ENCODE data around the gene SPG11. TPM values are rescaled to one million over a fixed set of nuclear protein-coding genes. Genes with fewer than 3 reads are reported as not detected.

SPG11 gene
- total RNA-seq, 1 experiment from 2014 or later = 38.3 TPM

DNA sequence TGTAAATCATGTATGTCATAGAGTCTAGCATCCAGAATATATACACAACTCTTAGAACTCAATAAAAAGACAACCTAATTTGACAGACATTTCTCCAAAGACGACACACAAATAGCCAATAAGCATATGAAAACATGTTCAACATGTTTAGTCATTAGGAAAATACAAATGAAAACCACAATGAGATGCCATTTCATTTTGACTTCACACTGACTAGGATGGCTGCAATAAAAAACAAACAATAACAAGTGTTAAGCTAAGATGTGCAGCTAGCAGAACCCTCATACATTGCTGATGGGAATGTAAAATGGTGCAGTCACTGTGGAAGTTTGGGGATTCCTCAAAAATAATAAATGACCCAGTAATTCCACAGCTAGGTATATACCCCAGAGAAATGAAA is 16.4 kb downstream of the SPG11 start:
- H3K27ac ChIP-seq (ENCODE audit: insufficient read length, low read depth, low read length) = no peak overlapping the region
- no peaks in the 10 kb centered on the region for H4K20me1 ChIP-seq (ENCODE audit: control insufficient read depth, insufficient read depth, insufficient read length)
- no peak overlapping the region for H4K5ac ChIP-seq (ENCODE audit: insufficient read length, low read depth, low read length)
- no peak overlapping the region for H3K18ac ChIP-seq (ENCODE audit: insufficient read length, low read depth, low read length)
- no CpG with 5 or more reads among the region's 1 CpG for WGBS (ENCODE audit: extremely low coverage, insufficient read length, low lambda C conversion rate)
- Mint-ChIP-seq H3K9me3 (peaks cover 0 to 5% of the 10 kb centered on the region in 2 experiments; a peak in 1 of 5 replicates), H3K4me3 (no peak overlapping the region), H3K27me3 (ENCODE audit: low read depth) (no peaks in the 10 kb centered on the region), H3K4me1 (peaks cover 6 to 19% of the 10 kb centered on the region in 2 experiments; a peak in 3 of 4 replicates), H3K36me3 (ENCODE audit: insufficient read depth in 1 of 3, low read depth in 3 of 3) (peaks cover 32 to 62% (median 60%) of the 10 kb centered on the region in 3 experiments), H3K27ac (no peak overlapping the region)
- no peak overlapping the region for H3K4ac ChIP-seq (ENCODE audit: low read depth, low read length)
- no peak overlapping the region for H2BK12ac ChIP-seq (ENCODE audit: insufficient read length, low read depth, low read length)
- H3K79me1 ChIP-seq (ENCODE audit: insufficient read depth, low read depth, low read length, poor library complexity, severe bottlenecking) = no peaks in the 10 kb centered on the region
- H3K4me1 ChIP-seq (ENCODE audit: insufficient read depth, low read length) = no peaks in the 10 kb centered on the region
- H3K79me2 ChIP-seq (ENCODE audit: insufficient read depth, low read length) = no peaks in the 10 kb centered on the region
- no peak overlapping the region for H2BK5ac ChIP-seq (ENCODE audit: insufficient read length, low read length)
- no peaks in the 10 kb centered on the region for H3K23me2 ChIP-seq (ENCODE audit: insufficient read length, low read depth, low read length, poor library complexity, severe bottlenecking)
- H3K56ac ChIP-seq (ENCODE audit: insufficient read length, low read depth, low read length) = no peak overlapping the region
- H2BK20ac ChIP-seq (ENCODE audit: low read depth, low read length, poor library complexity, severe bottlenecking) = no peak overlapping the region
- H3K23ac ChIP-seq (ENCODE audit: insufficient read length, low read depth, low read length) = no peak overlapping the region
- no peak overlapping the region for H2AFZ ChIP-seq (ENCODE audit: low read length)
- H3K9me3 ChIP-seq (ENCODE audit: control insufficient read depth, low read depth, low read length) = no peaks in the 10 kb centered on the region
- H2BK15ac ChIP-seq (ENCODE audit: low read depth, low read length) = no peak overlapping the region
- no peak overlapping the region for H3T11ph ChIP-seq (ENCODE audit: low read length)
- H4K91ac ChIP-seq (ENCODE audit: insufficient read length, low read depth, low read length) = no peak overlapping the region
- no peak for DNase-seq
- no peak overlapping the region for H4K8ac ChIP-seq (replicated peaks; ENCODE audit: insufficient read length, low read depth, low read length)
- TF ChIP-seq, protein P1, sequence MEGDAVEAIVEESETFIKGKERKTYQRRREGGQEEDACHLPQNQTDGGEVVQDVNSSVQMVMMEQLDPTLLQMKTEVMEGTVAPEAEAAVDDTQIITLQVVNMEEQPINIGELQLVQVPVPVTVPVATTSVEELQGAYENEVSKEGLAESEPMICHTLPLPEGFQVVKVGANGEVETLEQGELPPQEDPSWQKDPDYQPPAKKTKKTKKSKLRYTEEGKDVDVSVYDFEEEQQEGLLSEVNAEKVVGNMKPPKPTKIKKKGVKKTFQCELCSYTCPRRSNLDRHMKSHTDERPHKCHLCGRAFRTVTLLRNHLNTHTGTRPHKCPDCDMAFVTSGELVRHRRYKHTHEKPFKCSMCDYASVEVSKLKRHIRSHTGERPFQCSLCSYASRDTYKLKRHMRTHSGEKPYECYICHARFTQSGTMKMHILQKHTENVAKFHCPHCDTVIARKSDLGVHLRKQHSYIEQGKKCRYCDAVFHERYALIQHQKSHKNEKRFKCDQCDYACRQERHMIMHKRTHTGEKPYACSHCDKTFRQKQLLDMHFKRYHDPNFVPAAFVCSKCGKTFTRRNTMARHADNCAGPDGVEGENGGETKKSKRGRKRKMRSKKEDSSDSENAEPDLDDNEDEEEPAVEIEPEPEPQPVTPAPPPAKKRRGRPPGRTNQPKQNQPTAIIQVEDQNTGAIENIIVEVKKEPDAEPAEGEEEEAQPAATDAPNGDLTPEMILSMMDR (conservative IDR thresholded peaks at IDR 0.05) = no peak
- H3K14ac ChIP-seq (ENCODE audit: insufficient read depth, low read length) = no peak overlapping the region
- no peak overlapping the region for H3K9ac ChIP-seq (ENCODE audit: extremely low read depth, insufficient read length, low read length)
- H3K4me2 ChIP-seq (ENCODE audit: insufficient read depth, insufficient read length, low read length) = no peak overlapping the region
- no peak overlapping the region for H2BK120ac ChIP-seq (ENCODE audit: low read depth, low read length, poor library complexity, severe bottlenecking)
- no peaks in the 10 kb centered on the region for H3K27me3 ChIP-seq (ENCODE audit: insufficient read depth, low read length)
- H2AK5ac ChIP-seq (ENCODE audit: insufficient read length, low read length) = no peak overlapping the region
